Mesendoderm (in vitro differentiated cells): Measurements from ENCODE around the gene IQCM.
A peak's percentile ranks its signal among the peaks of the same experiment; 100 is the strongest.

Source experiments
- DNase-seq: peaks from one replicate; pipeline ENCODE4 v3.0.0; 2013
- H2AK5ac ChIP-seq: 2 replicates; pipeline ENCODE4 v1.6.1; 2013; ENCODE audit warnings: low read length, inconsistent platforms
- H2BK120ac ChIP-seq: 2 replicates; pipeline ENCODE4 v1.6.1; 2013; ENCODE audit warnings: low read depth, mild to moderate bottlenecking, low read length, moderate library complexity, mixed read lengths
- H2BK15ac ChIP-seq: replicated peaks from 2 replicates; pipeline ENCODE4 v1.6.1; 2013; ENCODE audit warnings: low read depth, mild to moderate bottlenecking, moderate library complexity
- H2BK5ac ChIP-seq: 2 replicates; pipeline ENCODE4 v1.6.1; 2013; ENCODE audit warnings: low read length, inconsistent platforms
- H3K18ac ChIP-seq: 2 replicates; pipeline ENCODE4 v1.6.1; 2013; ENCODE audit warnings: mild to moderate bottlenecking, low read length, mixed read lengths
- H3K23ac ChIP-seq: one replicate; pipeline ENCODE4 v1.6.1; 2013; ENCODE audit warnings: low read length
- H3K27ac ChIP-seq: 2 replicates; pipeline ENCODE4 v1.5.1; 2013; ENCODE audit warnings: low read depth, mild to moderate bottlenecking, inconsistent platforms, low read length, moderate library complexity
- H3K27me3 ChIP-seq: 2 replicates; pipeline ENCODE4 v1.6.1; 2013; ENCODE audit warnings: low read length, control low read depth, mild to moderate bottlenecking, inconsistent platforms; ENCODE audit not compliant: insufficient read depth, poor library complexity
- H3K36me3 ChIP-seq: 2 replicates; pipeline ENCODE4 v1.6.1; 2013; ENCODE audit warnings: low read length, inconsistent platforms; ENCODE audit not compliant: control insufficient read depth, insufficient read depth
- H3K4ac ChIP-seq: one replicate; pipeline ENCODE4 v1.6.1; 2013; ENCODE audit warnings: low read depth, mild to moderate bottlenecking, low read length, moderate library complexity
- H3K4me1 ChIP-seq: 2 replicates; pipeline ENCODE4 v1.6.1; 2013; ENCODE audit warnings: low read depth, low read length, inconsistent platforms; ENCODE audit not compliant: control insufficient read depth
- H3K4me2 ChIP-seq: 2 replicates; pipeline ENCODE4 v1.6.1; 2013; ENCODE audit warnings: low read length
- H3K4me3 ChIP-seq: 2 replicates; pipeline ENCODE4 v1.5.1; 2013; ENCODE audit warnings: mild to moderate bottlenecking, low read length
- H3K56ac ChIP-seq: one replicate; pipeline ENCODE4 v1.6.1; 2013; ENCODE audit warnings: low read length
- H3K79me1 ChIP-seq: 2 replicates; pipeline ENCODE4 v1.6.1; 2013; ENCODE audit warnings: low read length, inconsistent platforms
- H3K79me2 ChIP-seq: 2 replicates; pipeline ENCODE4 v1.6.1; 2013; ENCODE audit warnings: mild to moderate bottlenecking, low read length; ENCODE audit not compliant: control insufficient read depth, insufficient read depth
- H3K9ac ChIP-seq: 2 replicates; pipeline ENCODE4 v1.6.1; 2013; ENCODE audit warnings: low read length, inconsistent platforms
- H4K5ac ChIP-seq: one replicate; pipeline ENCODE4 v1.6.1; 2013; ENCODE audit warnings: low read length
- H4K8ac ChIP-seq: one replicate; pipeline ENCODE4 v1.6.1; 2013; ENCODE audit warnings: low read depth, mild to moderate bottlenecking, control low read depth, low read length, moderate library complexity
- WGBS: extraction: QIAGEN DNeasy Blood & Tissue Kit; methylation state at CpG from one replicate; pipeline ENCODE4 v1.1.7; 2013; ENCODE audit warnings: low lambda C conversion rate, missing lambda C conversion rate; ENCODE audit not compliant: insufficient coverage; ENCODE audit errors: extremely low coverage; 5-methylcytosine and 5-hydroxymethylcytosine counted together

The IQCM gene

GRCh38 chr4:149836546-149836945 is 20.9 kb upstream of the IQCM start:
- H4K8ac ChIP-seq, result no peak overlapping the region
- H3K18ac ChIP-seq, result no peak overlapping the region
- no CpG with 5 or more reads among the region's 3 CpGs for WGBS
- H3K23ac ChIP-seq, result no peak overlapping the region
- H3K56ac ChIP-seq, result no peak overlapping the region
- H3K9ac ChIP-seq, result no peak overlapping the region
- H2BK120ac ChIP-seq, result no peak overlapping the region
- H3K4ac ChIP-seq, result no peak overlapping the region
- H3K4me3 ChIP-seq, result no peak overlapping the region
- no peak overlapping the region for H2AK5ac ChIP-seq
- H3K79me2 ChIP-seq, result no peaks in the 10 kb centered on the region
- no peak overlapping the region for H2BK5ac ChIP-seq
- no peaks in the 10 kb centered on the region for H3K36me3 ChIP-seq
- H4K5ac ChIP-seq, result no peak overlapping the region
- no peaks in the 10 kb centered on the region for H3K4me1 ChIP-seq
- H3K27ac ChIP-seq, result no peak overlapping the region
- no peak overlapping the region for H2BK15ac ChIP-seq
- no peaks in the 10 kb centered on the region for H3K79me1 ChIP-seq
- H3K27me3 ChIP-seq, result no peaks in the 10 kb centered on the region
- no peak overlapping the region for H3K4me2 ChIP-seq
- no peak for DNase-seq

- no peak overlapping the region for H2BK5ac ChIP-seq
- H2BK15ac ChIP-seq, result no peak overlapping the region
- no CpG with 5 or more reads among the region's 15 CpGs for WGBS
- no peak overlapping the region for H2AK5ac ChIP-seq
- no peak overlapping the region for H3K4ac ChIP-seq
- no peak overlapping the region for H4K5ac ChIP-seq
- no peaks in the 10 kb centered on the region for H3K27me3 ChIP-seq
- no peak overlapping the region for H4K8ac ChIP-seq
- H3K4me3 ChIP-seq, result no peak overlapping the region
- no peak overlapping the region for H3K56ac ChIP-seq
- no peaks in the 10 kb centered on the region for H3K36me3 ChIP-seq
- no peak overlapping the region for H3K4me2 ChIP-seq
- H2BK120ac ChIP-seq, result no peak overlapping the region
- no peaks in the 10 kb centered on the region for H3K4me1 ChIP-seq
- no peak overlapping the region for H3K27ac ChIP-seq
- DNase-seq, result peak; percentile 16
- no peaks in the 10 kb centered on the region for H3K79me2 ChIP-seq
- H3K18ac ChIP-seq, result no peak overlapping the region
- no peak overlapping the region for H3K9ac ChIP-seq
- no peaks in the 10 kb centered on the region for H3K79me1 ChIP-seq
- no peak overlapping the region for H3K23ac ChIP-seq
Measured at GRCh38 chr4:149835280-149835679, 19.6 kb upstream of the IQCM start.

GRCh38 chr4:149831656-149832208 is 16.1 kb upstream of the IQCM start:
- Histone ChIP-seq H3K4me1 (no peaks in the 10 kb centered on the region), H2AK5ac (no peak overlapping the region), H3K4me2 (no peak overlapping the region), H3K4ac (no peak overlapping the region), H3K79me2 (no peaks in the 10 kb centered on the region), H3K79me1 (no peaks in the 10 kb centered on the region), H3K4me3 (no peak overlapping the region), H3K27ac (no peak overlapping the region), H3K56ac (no peak overlapping the region), H3K18ac (no peak overlapping the region), H3K23ac (no peak overlapping the region), H2BK5ac (no peak overlapping the region), H3K9ac (no peak overlapping the region), H3K27me3 (no peaks in the 10 kb centered on the region), H2BK15ac (no peak overlapping the region), H4K8ac (no peak overlapping the region), H4K5ac (no peak overlapping the region), H3K36me3 (no peaks in the 10 kb centered on the region), H2BK120ac (no peak overlapping the region)
- no peak for DNase-seq

DNA sequence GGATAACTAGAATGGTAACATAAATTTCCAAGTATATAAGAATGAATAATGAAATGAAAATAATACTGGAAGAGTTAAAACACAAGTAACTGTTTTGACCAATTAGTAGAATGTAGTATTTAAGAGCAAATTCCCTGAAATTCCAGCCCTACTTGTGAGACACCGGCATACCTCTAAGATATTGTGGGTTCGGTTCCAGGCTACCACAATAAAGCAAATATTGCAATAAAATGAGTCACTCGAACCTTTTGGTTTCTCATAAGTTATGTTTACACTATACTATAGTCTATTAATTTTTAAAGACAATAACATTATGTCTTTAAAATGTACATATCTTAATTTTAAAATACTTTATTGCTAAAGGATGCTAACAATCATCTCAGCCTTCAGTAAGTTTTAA is 15.2 kb upstream of the IQCM start:
- no peak overlapping the region for H4K8ac ChIP-seq
- H3K27me3 ChIP-seq, result no peaks in the 10 kb centered on the region
- no peak overlapping the region for H2BK120ac ChIP-seq
- no peak overlapping the region for H3K4me3 ChIP-seq
- no peaks in the 10 kb centered on the region for H3K79me1 ChIP-seq
- no peak overlapping the region for H3K56ac ChIP-seq
- H3K4me1 ChIP-seq, result no peaks in the 10 kb centered on the region
- no peak overlapping the region for H2AK5ac ChIP-seq
- no peak for DNase-seq
- no peak overlapping the region for H3K23ac ChIP-seq
- WGBS, result no CpG with 5 or more reads among the region's 3 CpGs
- no peak overlapping the region for H3K27ac ChIP-seq
- H2BK5ac ChIP-seq, result no peak overlapping the region
- H4K5ac ChIP-seq, result no peak overlapping the region
- H3K36me3 ChIP-seq, result no peaks in the 10 kb centered on the region
- no peak overlapping the region for H3K4me2 ChIP-seq
- no peak overlapping the region for H3K9ac ChIP-seq
- H3K18ac ChIP-seq, result no peak overlapping the region
- no peak overlapping the region for H2BK15ac ChIP-seq
- H3K4ac ChIP-seq, result no peak overlapping the region
- no peaks in the 10 kb centered on the region for H3K79me2 ChIP-seq

GRCh38 chr4:149825336-149825735 is 9.7 kb upstream of the IQCM start:
- Histone ChIP-seq H3K4me1 (no peaks in the 10 kb centered on the region), H3K56ac (no peak overlapping the region), H3K27me3 (no peaks in the 10 kb centered on the region), H4K5ac (no peak overlapping the region), H2BK15ac (no peak overlapping the region), H2AK5ac (no peak overlapping the region), H3K4me2 (no peak overlapping the region), H2BK120ac (no peak overlapping the region), H3K36me3 (no peaks in the 10 kb centered on the region), H3K23ac (no peak overlapping the region), H3K4me3 (no peak overlapping the region), H3K27ac (no peak overlapping the region), H3K4ac (no peak overlapping the region), H3K18ac (no peak overlapping the region), H2BK5ac (no peak overlapping the region), H4K8ac (no peak overlapping the region), H3K79me2 (no peaks in the 10 kb centered on the region), H3K9ac (no peak overlapping the region), H3K79me1 (no peaks in the 10 kb centered on the region)
- WGBS, result no CpG with 5 or more reads among the region's 2 CpGs
- no peak for DNase-seq

GRCh38 chr4:149823769-149824221 is 8.2 kb upstream of the IQCM start:
- no peak overlapping the region for H3K4me2 ChIP-seq
- no peak overlapping the region for H3K18ac ChIP-seq
- no peak overlapping the region for H3K9ac ChIP-seq
- H3K79me1 ChIP-seq, result no peaks in the 10 kb centered on the region
- H3K27ac ChIP-seq, result no peak overlapping the region
- H3K4me1 ChIP-seq, result no peaks in the 10 kb centered on the region
- H3K4ac ChIP-seq, result no peak overlapping the region
- no peak overlapping the region for H3K4me3 ChIP-seq
- H3K36me3 ChIP-seq, result no peaks in the 10 kb centered on the region
- DNase-seq, result no peak
- no peak overlapping the region for H2BK15ac ChIP-seq
- H3K79me2 ChIP-seq, result no peaks in the 10 kb centered on the region
- H3K23ac ChIP-seq, result no peak overlapping the region
- no peaks in the 10 kb centered on the region for H3K27me3 ChIP-seq
- H3K56ac ChIP-seq, result no peak overlapping the region
- H4K8ac ChIP-seq, result no peak overlapping the region
- H2BK5ac ChIP-seq, result no peak overlapping the region
- H2AK5ac ChIP-seq, result no peak overlapping the region
- H4K5ac ChIP-seq, result no peak overlapping the region
- H2BK120ac ChIP-seq, result no peak overlapping the region
- whole genome bisulfite sequencing, result no CpG with 5 or more reads among the region's 4 CpGs
